Vagina (tissue), 2 donors: Measurements from ENCODE around the gene DCLK2.

Experiments used
- POLR2A ChIP-seq, 2 donors: fragments of 450-650 bp; IDR thresholded peaks; one replicate each; pipeline ENCODE4 v1.6.1; 2017; ENCODE audit warnings: antibody characterized with exemption in 2 of 2, mild to moderate bottlenecking in 2 of 2, moderate library complexity in 2 of 2
- POLR2AphosphoS5 ChIP-seq, 2 donors: sonication (generic); formaldehyde crosslinking; IDR thresholded peaks; one replicate each; pipeline ENCODE4 v1.9.0; 2017; ENCODE audit warnings: antibody characterized with exemption in 2 of 2, mild to moderate bottlenecking in 2 of 2, low read depth in 1 of 2; ENCODE audit not compliant: insufficient read depth in 1 of 2
- TF ChIP-seq, protein P1 (sequence below), 3 experiments: fragments of 450-650 bp in 2 of 3; fragments of 200-600 bp in 1 of 3; sonication (generic) in 1 of 3; IDR thresholded peaks; one replicate each; pipeline ENCODE4 v1.5.1; 2017 to 2019; ENCODE audit warnings: antibody characterized with exemption in 3 of 3, mild to moderate bottlenecking in 2 of 3, moderate library complexity in 2 of 3

DNA sequence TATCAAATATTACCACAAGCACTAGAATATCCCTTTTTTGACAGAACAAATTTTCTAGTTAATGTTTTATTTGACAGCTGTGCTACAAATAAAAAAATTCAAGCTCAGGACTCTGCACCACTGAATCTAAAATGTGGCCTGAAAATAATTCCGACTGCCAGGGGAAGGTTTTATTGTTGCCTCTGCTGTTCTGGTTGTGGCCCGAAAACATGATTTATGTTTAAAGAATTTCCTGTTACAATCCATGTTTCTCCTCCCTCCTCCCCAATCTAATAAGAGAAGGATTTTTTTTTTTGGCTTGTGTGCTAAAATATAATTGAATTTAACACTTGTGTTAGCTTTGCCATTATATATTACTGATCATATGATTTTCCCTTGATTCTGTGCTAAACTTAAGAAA, 227.8 kb downstream of the DCLK2 start:
- TF ChIP-seq, protein P1, sequence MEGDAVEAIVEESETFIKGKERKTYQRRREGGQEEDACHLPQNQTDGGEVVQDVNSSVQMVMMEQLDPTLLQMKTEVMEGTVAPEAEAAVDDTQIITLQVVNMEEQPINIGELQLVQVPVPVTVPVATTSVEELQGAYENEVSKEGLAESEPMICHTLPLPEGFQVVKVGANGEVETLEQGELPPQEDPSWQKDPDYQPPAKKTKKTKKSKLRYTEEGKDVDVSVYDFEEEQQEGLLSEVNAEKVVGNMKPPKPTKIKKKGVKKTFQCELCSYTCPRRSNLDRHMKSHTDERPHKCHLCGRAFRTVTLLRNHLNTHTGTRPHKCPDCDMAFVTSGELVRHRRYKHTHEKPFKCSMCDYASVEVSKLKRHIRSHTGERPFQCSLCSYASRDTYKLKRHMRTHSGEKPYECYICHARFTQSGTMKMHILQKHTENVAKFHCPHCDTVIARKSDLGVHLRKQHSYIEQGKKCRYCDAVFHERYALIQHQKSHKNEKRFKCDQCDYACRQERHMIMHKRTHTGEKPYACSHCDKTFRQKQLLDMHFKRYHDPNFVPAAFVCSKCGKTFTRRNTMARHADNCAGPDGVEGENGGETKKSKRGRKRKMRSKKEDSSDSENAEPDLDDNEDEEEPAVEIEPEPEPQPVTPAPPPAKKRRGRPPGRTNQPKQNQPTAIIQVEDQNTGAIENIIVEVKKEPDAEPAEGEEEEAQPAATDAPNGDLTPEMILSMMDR (IDR thresholded peaks at IDR 0.05), result no peak
- TF ChIP-seq POLR2AphosphoS5 (IDR thresholded peaks at IDR 0.05; ENCODE audit: insufficient read depth in 1 of 2, low read depth in 1 of 2), result no peak
- TF ChIP-seq POLR2A (IDR thresholded peaks at IDR 0.05), result no peak
